Thyroid gland (tissue), 4 donors: Measurements from ENCODE around the gene MEAF6. TPM values are rescaled to one million over a fixed set of nuclear protein-coding genes. Genes with fewer than 3 reads are reported as not detected.
"Not testable (repeated sequence)": the region's sequence is repeated elsewhere in the genome, so short reads cannot be mapped to it uniquely, and the experiment has no call there.

ENCODE experiments used
- DNase-seq, 2 donors: peaks; one replicate each; pipeline ENCODE4 v3.0.0-alpha.2; 2019
- H3K27ac ChIP-seq, 3 donors: fragments of 200-600 bp; sonication (generic); 1 replicate in 2 of 3; 2 replicates in 1 of 3; pipeline ENCODE4 v1.5.1; 2016 to 2019; ENCODE audit warnings: mild to moderate bottlenecking in 1 of 3, moderate library complexity in 1 of 3
- H3K27me3 ChIP-seq: fragments of 200-600 bp; sonication (generic); one replicate; pipeline ENCODE4 v1.5.1; 2019
- H3K36me3 ChIP-seq, 2 donors: fragments of 200-600 bp; sonication (generic); one replicate each; pipeline ENCODE4 v1.5.1; 2016 to 2019
- H3K4me1 ChIP-seq, 2 donors: fragments of 200-600 bp; sonication (generic); one replicate each; pipeline ENCODE4 v1.5.1; 2017 to 2019
- H3K4me3 ChIP-seq, 3 donors: fragments of 200-600 bp; sonication (generic); replicated peaks in 1 of 3; 1 replicate in 2 of 3; 2 replicates in 1 of 3; pipeline ENCODE4 v1.5.1; 2016; ENCODE audit warnings: mild to moderate bottlenecking in 1 of 3
- H3K9me3 ChIP-seq: fragments of 200-600 bp; sonication (generic); one replicate; pipeline ENCODE4 v1.5.1; 2017
- CTCF ChIP-seq, 6 experiments: fragments of 200-600 bp in 3 of 6; fragments of 450-650 bp in 3 of 6; sonication (generic) in 3 of 6; IDR thresholded peaks; one replicate each; pipeline ENCODE4 v1.5.1; 2016 to 2019; ENCODE audit warnings: antibody characterized with exemption in 6 of 6, mild to moderate bottlenecking in 2 of 6, inconsistent platforms in 1 of 6, moderate library complexity in 1 of 6
- POLR2A ChIP-seq, 2 donors: fragments of 450-650 bp; IDR thresholded peaks; one replicate each; pipeline ENCODE4 v1.6.1; 2017; ENCODE audit warnings: antibody characterized with exemption in 2 of 2, mild to moderate bottlenecking in 2 of 2, moderate library complexity in 1 of 2
- WGBS, 2 donors: methylation state at CpG; one replicate each; pipeline ENCODE4 v1.1.5; 2017; 5-methylcytosine and 5-hydroxymethylcytosine counted together
- intact Hi-C: fragments of 100-400 bp; cut with DNase I; formaldehyde crosslinking; loops from one replicate; pipeline ENCODE4 v1.15.1; 2023
- total RNA-seq, 4 donors: library from RNA; depleted of rRNA; stranded (reverse); fragments of >200 nt; gene quantifications; one replicate each; pipeline ENCODE4 v1.2.3, GENCODE V29; 2016

Gene MEAF6
- 100 to 1,000 TPM in 2 of 4 donors, 10 to 100 TPM in 2; 78.9 to 109 (median 92.7) TPM for total RNA-seq

- intact Hi-C loops, result no loop called here
- H3K4me1 ChIP-seq, result peaks cover 11% of the 10 kb centered on the region in 2 donors
- H3K27me3 ChIP-seq, result no peaks in the 10 kb centered on the region
- peak within 1 kb of the TSS; percentile 81 to 89 (median 86) for H3K27ac ChIP-seq
- peak; percentile 82 to 85 for DNase-seq
- 0% methylated on average over 13 to 24 of the region's 100 CpGs for WGBS, 2 donors
- no peaks in the 10 kb centered on the region for H3K9me3 ChIP-seq
- peaks cover 8 to 10% of the 10 kb centered on the region in 2 donors for H3K36me3 ChIP-seq
- peak within 1 kb of the TSS; percentile 14 to 92 (median 73) for H3K4me3 ChIP-seq
- peak in 5 of 6 experiments; percentile 36 to 81 (median 79) for TF ChIP-seq CTCF (IDR thresholded peaks at IDR 0.05)
- peak; percentile 11 to 85 for TF ChIP-seq POLR2A (IDR thresholded peaks at IDR 0.05)
These were observed at the start of gene MEAF6 for GRCh38 chr1:37514350-37515184. Gene MEAF6, minus strand, starts transcription at chr1:37514766. Its CDS starts 20 bp downstream, at chr1:37514746.

- intact Hi-C loops, result no loop called here
- H3K27me3 ChIP-seq, result no peaks in the 10 kb centered on the region
- no peak overlapping the region for H3K27ac ChIP-seq
- no peaks in the 10 kb centered on the region for H3K9me3 ChIP-seq
- no peak for DNase-seq
- WGBS, 2 donors, result 89 to 93% methylated on average over 1 of the region's 1 CpG
- no peak overlapping the region for H3K4me3 ChIP-seq
- TF ChIP-seq POLR2A (IDR thresholded peaks at IDR 0.05) (no peak), CTCF (IDR thresholded peaks at IDR 0.05) (no peak)
- peaks cover 32% of the 10 kb centered on the region in 2 donors for H3K36me3 ChIP-seq
- no peaks in the 10 kb centered on the region for H3K4me1 ChIP-seq
These were observed 48.4 kb upstream of the MEAF6 start for GRCh38 chr1:37562984-37563383.

GRCh38 chr1:37561133-37562132 lies 46.9 kb upstream of the MEAF6 start:
- TF ChIP-seq POLR2A (IDR thresholded peaks at IDR 0.05) (no peak), CTCF (IDR thresholded peaks at IDR 0.05) (peak in 1 of 6 experiments; percentile 18)
- intact Hi-C loops, result no loop called here
- Histone ChIP-seq H3K9me3 (no peaks in the 10 kb centered on the region), H3K4me3 (no peak overlapping the region), H3K36me3 (peaks cover 18% of the 10 kb centered on the region in 2 donors), H3K27me3 (no peaks in the 10 kb centered on the region), H3K27ac (no peak overlapping the region), H3K4me1 (peaks cover 7 to 10% of the 10 kb centered on the region in 2 donors)
- DNase-seq, result no peak
- WGBS, 2 donors, result 95 to 96% methylated on average over 21 of the region's 21 CpGs

- DNase-seq, result no peak
- Histone ChIP-seq H3K9me3 (no peaks in the 10 kb centered on the region), H3K27me3 (no peaks in the 10 kb centered on the region), H3K4me3 (no peak overlapping the region), H3K27ac (no peak overlapping the region), H3K4me1 (peaks cover 10 to 16% of the 10 kb centered on the region in 2 donors), H3K36me3 (peaks cover 9% of the 10 kb centered on the region in 2 donors)
- TF ChIP-seq CTCF (IDR thresholded peaks at IDR 0.05) (no peak), POLR2A (IDR thresholded peaks at IDR 0.05) (no peak)
- 85 to 87% methylated on average over 10 of the region's 10 CpGs for WGBS, 2 donors
- intact Hi-C loops, result no loop called here
These were observed 46.0 kb upstream of the MEAF6 start for GRCh38 chr1:37560401-37561132.

- 80 to 84% methylated on average over 12 of the region's 12 CpGs for WGBS, 2 donors
- not testable (repeated sequence) for H3K9me3 ChIP-seq, H3K36me3 ChIP-seq, H3K4me3 ChIP-seq, H3K27ac ChIP-seq, H3K27me3 ChIP-seq, DNase-seq
- H3K4me1 ChIP-seq, result peaks cover 10 to 16% of the 10 kb centered on the region in 2 donors
- intact Hi-C loops, result loop anchor here (10.0 kb wide), 1 partner anchor 135 kb away; the partner anchor contains the start of gene CDCA8
These were observed 45.4 kb upstream of the MEAF6 start for GRCh38 chr1:37559957-37560379.
